HG03439 (cell line): Measurements from ENCODE around the gene WBP2.

Experiments used
- ATAC-seq: cut with Tn5 transposase; IDR thresholded peaks from one replicate; pipeline ENCODE4 v1.9.1; 2021; ENCODE audit warnings: mild to moderate bottlenecking, moderate library complexity; ENCODE audit not compliant: unreplicated experiment

WBP2 gene

DNA sequence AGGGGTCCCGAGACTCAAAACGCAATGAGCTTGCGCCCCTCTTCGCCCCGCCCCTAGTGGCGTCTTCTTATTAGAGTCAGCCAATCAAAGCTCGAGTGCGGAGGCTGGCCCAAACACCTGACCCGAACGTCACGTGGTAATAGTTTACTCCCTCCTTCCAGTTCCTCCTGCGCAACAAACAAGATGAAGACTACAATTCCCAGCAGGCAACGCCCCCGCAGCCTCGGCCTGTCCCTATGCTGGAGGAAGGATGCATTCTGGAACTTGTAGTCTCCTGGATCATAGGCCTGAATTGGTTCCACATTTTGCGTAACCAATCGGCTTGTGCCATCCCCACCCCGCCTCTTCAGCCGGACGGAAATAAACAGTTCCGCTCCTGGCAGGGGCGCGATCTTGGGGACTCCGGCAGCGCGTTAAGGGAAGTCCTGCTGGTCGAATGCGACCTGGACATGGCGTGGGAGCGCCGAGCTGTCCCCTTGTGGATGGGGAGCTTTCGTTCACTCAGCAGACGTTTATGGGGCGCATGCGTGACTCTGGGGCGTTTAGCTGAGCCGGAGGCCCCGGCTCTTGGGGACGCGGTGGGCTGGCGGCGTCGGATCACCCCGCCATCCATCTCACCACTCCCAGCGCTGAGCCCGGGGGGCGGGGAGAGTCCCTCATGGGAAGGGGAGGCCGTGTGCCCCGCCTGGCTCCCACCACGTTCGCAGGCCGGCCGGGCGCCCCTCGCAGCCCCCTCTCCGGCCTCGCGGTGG lies at the start of gene WBP2:
TSS of gene WBP2 (minus strand) at position 26 of the 752 bp plus-strand sequence. CDS start 38 bp downstream, outside the sequence.
- peak; percentile 87 for ATAC-seq

DNA sequence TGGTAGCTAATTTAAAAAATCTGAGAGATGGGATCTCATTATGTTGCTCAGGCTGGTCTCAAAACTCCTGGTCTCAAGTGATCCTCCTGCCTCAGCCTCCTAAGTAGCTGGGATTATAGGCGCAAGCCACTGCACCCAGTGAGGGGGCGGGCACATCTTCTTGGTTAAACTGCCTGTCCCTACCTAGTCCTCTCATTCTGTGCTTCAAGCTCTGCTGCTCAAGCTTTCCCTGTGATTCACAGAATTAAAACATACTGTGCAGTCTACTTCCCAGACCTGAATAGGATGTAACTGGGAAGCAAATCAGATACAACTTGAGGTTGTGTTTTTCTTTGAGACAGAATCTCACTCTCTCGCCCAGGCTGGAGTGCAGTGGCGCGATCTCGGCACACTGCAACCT lies 47.3 kb upstream of the WBP2 start:
- ATAC-seq: no peak

DNA sequence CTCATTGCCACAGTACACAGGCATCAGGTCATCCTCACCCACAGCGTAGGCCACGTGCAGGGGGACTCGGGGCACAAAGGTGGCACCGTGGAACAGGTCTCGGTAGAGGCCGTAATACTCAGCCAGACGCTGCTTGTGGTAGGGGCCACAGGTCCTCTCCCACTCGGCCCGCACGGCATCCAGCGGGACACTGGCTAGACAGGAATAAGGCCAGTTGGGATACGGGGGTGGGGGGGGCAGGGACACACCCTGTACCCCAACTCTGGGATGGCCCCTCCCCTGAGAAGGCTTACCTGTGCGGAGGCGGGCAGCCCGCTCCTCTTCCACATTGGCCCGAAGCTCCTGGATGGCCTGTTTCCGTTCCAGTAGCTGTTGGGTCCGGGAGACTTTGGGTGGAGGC lies 46.6 kb upstream of the WBP2 start:
- no peak for ATAC-seq

DNA sequence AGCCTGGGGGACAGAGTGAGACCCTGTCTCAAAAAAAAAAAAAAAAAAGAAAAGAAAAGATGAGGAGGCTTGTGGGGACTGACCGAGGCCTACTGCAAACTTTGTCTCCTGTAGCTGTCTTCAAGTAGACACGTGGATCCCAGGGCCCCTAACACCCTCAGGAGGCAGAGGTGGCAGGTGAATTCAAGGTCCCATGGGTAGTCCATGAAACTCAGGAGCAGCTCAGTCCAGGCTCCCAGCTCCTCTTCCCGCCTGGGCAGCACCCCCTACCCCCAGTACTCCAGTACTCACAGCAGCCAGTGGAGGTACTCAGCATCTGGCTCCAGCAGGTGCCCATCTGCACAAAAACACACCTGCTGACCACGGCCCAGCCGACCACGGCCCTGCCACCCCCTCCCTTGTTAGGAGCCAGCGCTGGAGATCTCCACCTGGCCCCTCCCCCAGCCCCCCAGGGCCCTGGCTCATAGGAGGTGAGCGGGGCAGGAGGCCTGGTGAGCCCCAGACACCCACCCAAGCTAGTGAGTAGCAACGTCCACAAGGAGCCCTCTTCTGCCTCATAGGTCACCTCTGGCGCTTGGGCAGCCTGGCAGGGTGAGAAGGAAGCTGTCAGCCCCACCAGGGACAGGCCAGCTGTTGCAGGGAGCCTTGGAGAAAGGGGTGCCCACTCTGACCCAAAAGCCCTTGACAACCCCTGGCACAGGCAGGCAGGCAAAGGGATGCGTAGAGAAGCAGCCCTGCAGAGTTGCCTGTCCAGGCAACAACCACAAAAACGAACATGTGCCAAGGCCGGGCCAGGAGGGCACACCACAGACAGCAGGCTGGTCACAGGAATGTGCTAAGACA lies 45.8 kb upstream of the WBP2 start:
- no peak for ATAC-seq

DNA sequence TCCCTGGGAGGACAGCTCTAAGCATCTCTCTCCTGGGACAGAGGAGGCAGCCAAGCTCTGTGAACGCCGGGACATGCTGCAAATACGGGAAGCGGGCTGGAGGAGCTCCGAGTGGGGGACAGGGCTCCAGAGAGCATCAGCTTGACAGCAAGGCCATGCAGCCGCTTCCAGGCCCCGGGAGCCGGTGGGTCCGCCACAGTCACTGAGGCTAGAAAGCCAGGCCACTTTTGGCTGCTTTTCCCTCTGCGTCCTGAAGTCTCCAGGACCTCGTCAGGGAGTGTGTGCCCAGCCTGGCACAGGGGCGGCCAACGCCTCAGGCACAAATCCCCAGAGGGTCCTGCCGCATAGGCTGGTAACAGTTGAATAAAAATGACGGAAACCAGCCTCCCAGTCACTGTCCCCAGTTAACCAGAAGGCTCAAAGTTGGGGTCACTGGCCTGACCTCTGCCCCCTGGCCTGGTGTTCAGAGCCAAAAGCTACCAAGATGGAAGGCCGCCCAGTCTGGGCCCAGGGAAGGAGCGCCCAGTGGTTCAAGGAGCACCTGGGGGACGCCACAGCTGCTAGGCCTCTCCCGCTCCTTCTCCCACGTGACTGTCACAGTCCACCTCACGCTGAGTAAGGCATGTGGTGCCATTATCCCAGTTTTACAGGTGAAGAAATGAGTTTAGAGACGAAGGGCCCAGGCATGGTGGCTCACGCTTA lies 44.8 kb upstream of the WBP2 start:
- no peak for ATAC-seq

DNA sequence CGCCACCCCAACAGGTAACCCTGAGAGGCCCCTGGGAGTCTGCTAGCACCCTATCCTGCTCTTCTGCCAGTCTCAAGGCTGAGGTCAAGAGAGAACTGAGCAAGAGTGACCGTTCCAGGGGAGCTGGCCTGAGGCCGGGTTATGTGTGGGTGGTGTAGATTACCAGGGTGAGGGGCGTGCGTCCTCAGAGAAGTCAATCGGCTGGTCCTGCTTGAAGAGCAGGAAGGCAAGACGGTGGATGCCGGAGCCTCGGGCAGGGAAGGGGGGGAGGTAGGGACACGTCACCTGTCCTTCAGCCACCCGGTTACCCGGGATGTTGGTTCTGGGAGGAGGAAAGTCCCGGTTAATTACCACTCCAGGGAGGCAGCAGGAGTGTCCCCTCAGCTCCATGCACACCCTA lies 44.2 kb upstream of the WBP2 start:
- ATAC-seq: no peak

DNA sequence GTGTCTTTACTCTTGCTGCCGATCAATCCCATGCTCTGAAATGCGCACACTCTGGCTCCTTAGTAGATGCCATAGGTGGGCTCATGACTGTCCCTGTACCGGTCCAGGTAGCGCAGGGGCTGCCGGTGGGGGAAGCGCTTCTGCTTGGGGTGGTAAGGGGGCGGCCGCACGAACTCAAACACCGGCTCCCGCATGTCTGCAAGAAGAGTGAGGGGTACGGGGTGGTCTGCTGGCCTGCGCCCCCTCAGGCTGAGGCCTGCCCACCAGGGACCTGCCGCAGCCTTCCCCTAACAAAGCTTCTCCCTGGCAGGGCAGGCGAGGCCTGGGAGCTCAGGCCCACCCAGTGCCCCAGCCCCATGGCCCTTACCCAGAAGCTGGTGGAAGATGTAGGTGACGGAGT lies 43.7 kb upstream of the WBP2 start:
- no peak for ATAC-seq

DNA sequence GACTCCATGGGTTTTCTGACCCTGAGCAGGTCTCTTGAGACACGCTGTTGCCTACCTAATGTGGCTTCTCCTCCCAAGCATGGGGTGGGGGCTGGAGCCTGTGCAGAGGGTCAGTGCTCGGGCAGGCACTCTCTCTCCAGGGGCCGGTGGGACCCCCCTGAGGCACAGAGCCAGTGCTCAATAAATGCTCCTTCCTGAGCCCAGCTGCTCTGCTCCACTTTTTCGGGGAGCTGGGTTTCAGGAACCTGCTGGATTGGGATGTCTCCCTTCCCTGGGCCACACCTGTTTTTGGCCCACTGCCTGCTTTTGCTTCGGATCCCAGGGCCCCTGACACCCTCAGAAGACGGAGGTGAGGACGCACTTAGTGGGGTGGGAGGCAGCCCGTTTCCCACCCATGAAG lies 42.9 kb upstream of the WBP2 start:
- ATAC-seq: no peak

DNA sequence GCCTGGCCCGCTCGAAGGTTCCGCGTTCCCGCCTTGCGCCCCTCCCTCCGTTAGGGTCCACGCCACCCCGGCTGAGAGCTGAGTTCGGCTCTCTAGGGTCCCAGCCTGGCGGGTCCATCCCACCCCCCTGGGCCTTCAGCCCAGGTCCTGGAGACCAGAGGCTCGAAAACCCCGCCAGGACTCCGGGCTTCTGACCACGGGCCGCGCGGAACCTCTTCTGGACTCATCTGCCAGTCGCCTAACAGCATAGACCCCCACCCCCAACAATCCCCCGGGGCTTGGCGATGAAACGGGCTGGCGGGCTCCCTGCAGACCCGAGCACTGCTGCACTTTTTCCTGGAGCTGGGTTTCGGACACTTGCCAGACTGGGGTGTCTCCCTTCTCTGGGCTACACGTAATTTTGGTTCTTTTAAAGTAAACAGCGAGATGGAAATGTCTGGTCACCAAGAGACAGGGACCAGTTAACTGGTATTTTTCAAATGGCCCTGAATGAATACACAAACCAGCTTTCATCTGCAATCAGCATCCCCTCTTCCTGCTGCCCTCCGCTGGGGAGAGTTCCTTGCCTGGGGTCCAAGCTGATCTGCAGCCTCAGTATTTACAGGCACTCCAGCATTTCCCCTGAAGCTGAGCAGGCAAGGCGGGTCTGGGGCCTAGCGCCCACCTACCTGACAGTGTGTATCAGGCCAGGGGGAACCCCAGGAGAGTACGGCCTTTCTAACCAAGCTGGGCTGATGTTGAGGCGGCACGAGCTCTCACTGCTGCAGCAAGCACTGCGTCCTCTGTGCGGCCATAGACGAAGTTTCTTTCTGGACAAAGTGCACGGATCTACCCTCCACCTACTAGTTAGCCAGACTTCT lies 42.3 kb upstream of the WBP2 start:
- no peak for ATAC-seq

DNA sequence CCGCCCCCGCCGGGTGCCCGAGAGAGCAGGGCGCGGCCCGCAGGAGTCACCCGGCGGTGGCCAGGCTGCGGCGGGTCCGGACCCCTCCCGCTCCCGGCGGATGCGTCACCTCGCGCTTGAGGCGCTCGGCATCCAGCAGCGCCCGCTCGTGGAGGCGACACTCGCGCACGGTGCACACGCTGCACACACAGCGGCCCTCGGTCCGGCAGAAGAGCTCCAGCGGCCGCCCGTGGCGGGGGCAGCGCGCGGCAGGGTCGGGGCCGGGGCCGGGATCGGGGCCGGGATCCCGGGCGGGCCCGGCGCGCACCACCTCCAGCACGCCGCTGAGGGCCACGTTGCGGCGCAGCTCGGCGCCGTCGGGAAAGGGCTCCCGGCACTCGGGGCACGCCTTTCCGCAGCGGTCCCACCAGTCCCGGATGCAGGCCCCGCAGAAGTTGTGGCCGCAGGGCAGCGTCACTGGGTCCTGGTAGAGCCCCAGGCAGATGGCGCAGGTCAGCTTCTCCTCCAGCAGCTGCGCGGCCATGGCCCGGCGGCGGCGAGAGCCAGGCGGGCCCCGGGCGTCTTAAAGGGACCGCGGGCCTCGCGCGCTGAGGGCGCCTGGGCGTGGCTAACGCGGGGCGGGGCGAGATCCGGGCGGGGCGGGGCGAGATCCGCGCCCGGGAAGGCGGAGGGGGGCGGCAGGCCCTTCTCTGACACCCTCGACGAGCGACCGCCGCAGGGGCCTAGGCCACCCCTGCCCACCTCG lies 41.5 kb upstream of the WBP2 start, which contains the start of gene TRIM65:
TSS of gene TRIM65 (minus strand) at position 537 of the 745 bp plus-strand sequence. CDS start at position 523, 14 bp downstream.
- ATAC-seq: peak; percentile 55

DNA sequence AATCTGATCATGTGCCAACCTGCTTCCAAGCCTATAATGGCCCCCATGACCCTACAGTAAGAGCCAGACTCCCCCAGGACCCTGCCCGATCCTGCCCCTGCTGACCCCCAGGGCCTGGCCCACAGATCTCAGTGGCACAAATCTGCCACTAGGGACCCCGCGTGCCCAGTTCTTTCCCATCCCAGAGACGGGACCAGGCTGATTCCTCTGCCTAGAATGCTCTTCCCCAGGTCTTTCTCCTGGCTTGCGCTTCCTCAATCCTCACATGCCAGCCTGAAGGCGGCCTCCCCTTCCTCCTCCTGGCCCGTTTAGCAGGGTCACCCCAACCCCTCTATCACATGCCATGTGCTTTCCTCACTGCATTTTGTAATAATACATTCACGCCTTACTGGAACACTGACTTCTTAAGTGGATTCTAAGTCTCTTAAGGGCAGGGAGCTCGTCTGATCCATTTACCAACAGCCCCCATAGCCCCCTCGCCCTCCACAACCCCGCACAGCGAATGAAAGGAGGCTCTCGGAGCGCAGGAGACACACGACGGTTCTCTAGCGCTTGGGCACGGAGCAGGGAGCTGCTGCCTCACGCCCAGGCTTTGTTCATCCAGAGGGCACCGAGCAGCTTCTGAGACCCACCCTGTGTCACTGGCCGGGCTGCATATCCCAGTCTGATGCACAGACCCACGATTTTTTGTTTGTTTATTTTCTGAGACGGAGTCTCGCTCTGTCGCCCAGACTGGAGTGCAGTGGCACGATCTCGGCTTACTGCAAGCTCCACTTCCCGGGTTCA lies 40.4 kb upstream of the WBP2 start:
- ATAC-seq: no peak

DNA sequence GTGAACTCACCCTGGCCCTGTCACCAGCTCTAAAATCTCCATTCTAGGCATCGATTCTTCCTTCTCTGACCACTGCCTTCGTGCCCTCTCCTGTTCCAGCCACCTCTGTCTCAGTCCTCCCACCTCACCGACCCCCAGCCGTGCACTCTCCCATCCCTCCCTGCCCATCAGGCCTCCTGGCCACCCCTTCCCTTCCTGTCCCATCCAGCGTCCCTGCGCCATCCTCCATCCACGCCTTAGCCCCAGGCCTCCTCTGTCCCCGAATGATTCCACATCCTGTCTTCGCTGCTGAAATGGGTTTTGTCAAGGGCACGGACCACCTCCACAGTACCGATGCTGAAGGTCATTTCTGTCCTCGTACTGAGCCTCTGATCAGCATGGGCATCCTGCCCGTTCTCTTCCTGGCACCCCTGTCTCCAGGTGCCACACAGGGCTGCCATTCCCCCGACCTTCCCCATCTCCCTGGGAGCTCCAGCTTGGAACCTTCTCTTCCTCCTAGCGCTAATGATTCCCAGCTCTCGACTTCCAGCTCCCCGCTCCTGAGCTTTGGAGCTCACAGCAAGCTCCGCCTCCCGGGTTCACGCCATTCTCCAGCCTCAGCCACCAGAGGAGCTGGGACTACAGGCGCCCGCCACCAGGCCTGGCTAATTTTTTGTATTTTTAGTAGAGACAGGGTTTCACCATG lies 39.1 kb upstream of the WBP2 start:
- ATAC-seq: no peak

DNA sequence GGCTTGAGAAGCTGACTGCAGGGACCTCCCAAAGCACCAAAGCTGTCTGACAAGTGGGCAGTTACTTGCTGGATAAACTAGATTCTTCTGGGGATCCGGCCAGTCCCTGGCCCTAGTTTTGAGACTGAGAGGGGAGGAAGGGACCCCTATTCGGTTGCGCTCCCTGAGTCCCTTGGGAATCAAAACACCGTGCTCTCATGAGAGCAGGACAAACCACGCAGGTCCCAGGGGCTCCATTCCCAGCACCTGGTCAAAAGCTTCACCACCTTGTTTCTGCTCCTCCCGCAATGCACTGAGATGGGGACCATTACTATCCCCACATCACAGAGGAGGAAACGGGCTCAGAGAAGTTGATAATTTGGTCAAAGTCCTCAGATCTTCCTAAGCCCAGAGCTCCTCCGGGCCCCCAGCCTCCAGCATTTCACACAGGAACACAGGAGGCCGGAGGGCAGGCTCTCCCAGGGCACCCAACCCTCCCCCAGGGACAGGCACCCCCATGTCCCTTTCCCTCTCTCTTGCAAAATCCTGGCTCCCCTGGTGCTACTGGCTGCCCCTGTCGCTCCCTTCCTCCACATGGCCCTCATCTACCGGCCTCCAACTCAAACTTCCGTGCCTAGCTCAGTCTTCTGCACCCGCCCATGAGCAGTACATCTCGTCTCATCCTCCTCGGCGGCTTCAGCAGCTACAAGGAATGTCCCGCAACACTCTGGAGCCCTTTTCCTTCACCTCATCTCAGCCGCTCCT lies 38.3 kb upstream of the WBP2 start:
- ATAC-seq: no peak

DNA sequence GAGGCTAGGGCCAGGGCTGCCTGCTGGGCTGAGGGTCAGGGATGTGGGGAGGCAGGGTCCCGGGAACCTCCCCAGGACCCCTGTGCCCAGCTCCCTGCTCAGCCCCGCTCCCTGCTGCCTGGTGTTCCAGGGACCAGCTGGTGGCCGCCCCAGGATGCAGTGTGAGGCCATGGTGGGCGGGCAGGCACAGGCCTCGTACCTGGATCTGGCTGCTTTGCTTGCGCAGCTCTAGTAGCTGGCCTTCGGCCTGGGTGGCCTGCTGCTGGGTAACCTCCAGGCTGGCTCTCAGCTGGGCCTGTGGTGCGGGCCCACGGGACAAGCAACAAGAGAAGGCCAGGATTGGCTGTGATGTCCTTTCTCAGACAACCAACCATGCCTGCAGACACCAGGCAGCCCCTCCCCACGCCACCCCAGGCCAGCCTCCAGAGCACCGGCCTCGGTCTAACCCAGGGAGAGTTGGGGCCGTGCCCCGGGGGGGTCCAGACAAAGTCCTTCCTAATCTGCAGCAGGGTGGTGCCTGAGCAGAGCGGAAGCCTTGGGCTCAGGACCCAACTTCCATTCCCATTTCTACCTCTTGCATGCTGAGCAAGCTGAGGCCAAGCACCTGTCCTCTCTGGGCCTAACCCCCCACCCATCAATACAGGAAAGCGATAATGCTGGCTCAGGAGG lies 37.6 kb upstream of the WBP2 start:
- no peak for ATAC-seq

DNA sequence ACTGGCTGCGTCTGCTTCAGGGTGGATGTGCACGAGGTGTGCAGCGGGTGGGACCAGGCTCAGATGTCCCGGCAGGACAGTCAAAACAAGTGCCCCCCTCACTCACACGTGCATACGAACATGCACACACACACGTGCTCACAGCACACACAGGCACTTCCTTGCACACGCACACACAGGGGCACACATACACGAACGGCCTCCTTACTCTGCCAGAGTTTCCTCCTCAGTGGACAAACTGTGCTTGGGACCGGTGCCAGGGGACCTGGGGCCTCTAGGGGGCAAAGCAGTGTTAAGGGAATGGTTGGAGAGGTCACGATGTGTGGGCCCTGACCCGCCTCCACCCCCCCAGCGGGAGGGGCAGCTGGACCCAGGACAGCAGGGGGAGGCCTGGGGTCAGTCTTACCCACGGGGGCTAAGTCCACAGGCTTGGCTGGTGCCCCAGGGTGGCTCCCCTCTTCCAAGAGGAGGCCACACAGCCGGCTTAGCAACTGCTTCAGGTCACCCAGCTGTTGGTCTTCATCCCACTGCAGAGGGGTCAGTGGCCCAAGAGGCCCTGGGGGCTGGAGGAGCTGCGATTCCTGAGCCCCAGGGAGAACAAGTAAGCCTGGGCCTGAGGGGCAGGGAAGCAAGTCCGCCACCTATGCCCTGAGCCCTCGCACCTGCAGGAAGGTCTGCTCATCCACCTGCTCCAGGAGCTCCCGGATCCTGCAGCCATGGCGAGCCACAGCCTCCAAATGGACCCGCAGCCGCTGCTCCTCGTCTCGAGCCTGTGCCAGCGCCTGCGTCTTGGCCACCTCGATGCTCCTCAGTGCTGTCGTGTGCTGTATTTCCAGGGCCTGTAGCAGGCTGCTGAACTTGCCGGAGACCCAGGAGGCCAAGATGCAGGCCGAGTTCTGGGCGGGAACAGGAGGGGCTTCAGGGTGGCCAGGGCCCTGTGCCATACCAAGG lies 36.7 kb upstream of the WBP2 start:
- no peak for ATAC-seq

DNA sequence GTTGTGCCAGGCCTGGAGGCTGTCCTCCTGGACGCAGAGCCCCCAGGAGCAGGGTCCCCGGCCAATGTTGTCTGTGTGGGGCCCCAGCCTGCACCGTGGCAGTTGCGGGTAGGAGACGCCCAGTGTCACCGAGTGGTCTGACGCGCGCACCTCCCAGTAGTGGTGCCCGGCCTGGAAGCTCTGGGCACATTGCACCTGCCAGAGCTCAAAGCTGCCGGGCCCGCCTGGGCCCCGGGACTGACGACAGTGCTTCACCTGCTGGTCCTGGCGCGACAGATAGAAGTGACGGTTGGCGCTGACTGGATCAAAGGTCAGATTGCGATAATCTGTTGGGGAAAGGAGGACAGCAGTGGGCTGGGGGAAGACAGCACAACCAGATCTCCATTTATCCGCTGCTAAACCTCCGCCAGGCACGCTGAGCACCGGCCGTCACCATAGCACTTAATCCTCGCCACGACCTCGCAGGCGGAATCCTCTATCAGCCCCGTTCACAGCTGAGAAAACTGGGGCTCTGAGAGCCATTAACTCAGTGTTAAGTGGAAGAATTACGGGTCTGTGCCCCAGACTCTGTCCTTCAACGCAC lies 36.0 kb upstream of the WBP2 start:
- ATAC-seq: no peak
